NCI-H446 treated with DMSO at 0.1 percent for 48 hours (cell line): Measurements from ENCODE around the gene GCSAML.
"Not testable (repeated sequence)": the region's sequence is repeated elsewhere in the genome, so short reads cannot be mapped to it uniquely, and the experiment has no call there.

Source experiments
- DNase-seq: peaks from one replicate; lab custom pipeline; 2025; lab: John Stamatoyannopoulos, UW

The GCSAML gene

GRCh38 chr1:247548769-247549182, at the start of gene GCSAML:
GCSAML (plus strand) TSS chr1:247549134; CDS start chr1:247549192, 58 bp downstream.
- no peak for DNase-seq

- DNase-seq: no peak
These were observed 48.1 kb upstream of the GCSAML start for GRCh38 chr1:247500865-247501264.

GRCh38 chr1:247506831-247507230, 42.1 kb upstream of the GCSAML start:
- no peak for DNase-seq

- no peak for DNase-seq
These were observed 30.9 kb upstream of the GCSAML start for GRCh38 chr1:247517795-247518612.

- DNase-seq: no peak
These were observed 30.4 kb upstream of the GCSAML start for GRCh38 chr1:247518613-247518891.

- not testable (repeated sequence) for DNase-seq
These were observed 27.0 kb upstream of the GCSAML start for GRCh38 chr1:247521886-247522285.

GRCh38 chr1:247528812-247529474, 20.0 kb upstream of the GCSAML start:
- no peak for DNase-seq

GRCh38 chr1:247529771-247530355, 19.1 kb upstream of the GCSAML start:
- no peak for DNase-seq

- no peak for DNase-seq
These were observed 18.1 kb upstream of the GCSAML start for GRCh38 chr1:247530785-247531184.

GRCh38 chr1:247531937-247532336, 17.0 kb upstream of the GCSAML start:
- no peak for DNase-seq

GRCh38 chr1:247535402-247535801, 13.5 kb upstream of the GCSAML start:
- DNase-seq: no peak

GRCh38 chr1:247536340-247536739, 12.6 kb upstream of the GCSAML start, which contains the start of gene OR2C3:
OR2C3 (minus strand) TSS chr1:247536440; CDS start chr1:247532511, 3,929 bp downstream.
- no peak for DNase-seq

GRCh38 chr1:247538561-247538960, 10.4 kb upstream of the GCSAML start:
- DNase-seq: no peak

GRCh38 chr1:247539215-247539614, 9.7 kb upstream of the GCSAML start:
- DNase-seq: no peak

GRCh38 chr1:247540581-247540980, 8.4 kb upstream of the GCSAML start:
- no peak for DNase-seq

GRCh38 chr1:247542811-247543210, 6.1 kb upstream of the GCSAML start:
- DNase-seq: no peak

GRCh38 chr1:247548092-247548491, 842 bp upstream of the GCSAML start:
- no peak for DNase-seq

GRCh38 chr1:247551721-247552120, 2.8 kb downstream of the GCSAML start:
- no peak for DNase-seq

GRCh38 chr1:247552231-247552630, 3.3 kb downstream of the GCSAML start:
- no peak for DNase-seq

GRCh38 chr1:247557926-247558674, 9.2 kb downstream of the GCSAML start:
- DNase-seq: no peak

GRCh38 chr1:247561711-247562110, 12.8 kb downstream of the GCSAML start:
- DNase-seq: no peak

- DNase-seq: no peak
These were observed 13.3 kb downstream of the GCSAML start for GRCh38 chr1:247562198-247562597.
